Nephron progenitor cell (in vitro differentiated cells): Measurements from ENCODE around the gene RNF183.

Experiments used
- DNase-seq: peaks from one replicate; pipeline ENCODE4 v3.0.0; 2021
- H3K27ac Mint-ChIP-seq: 2 replicates; pipeline ENCODE4 v1.8.0; 2021; ENCODE audit warnings: mild to moderate bottlenecking, moderate library complexity, mixed read lengths
- H3K27me3 Mint-ChIP-seq: 2 replicates; pipeline ENCODE4 v1.8.0; 2021; ENCODE audit warnings: mild to moderate bottlenecking, low read depth, mixed read lengths; ENCODE audit not compliant: poor library complexity
- H3K36me3 Mint-ChIP-seq: 2 replicates; pipeline ENCODE4 v1.8.0; 2021; ENCODE audit warnings: low read depth, mixed read lengths
- H3K4me1 Mint-ChIP-seq: 2 replicates; pipeline ENCODE4 v1.8.0; 2021; ENCODE audit warnings: mixed read lengths
- H3K4me3 Mint-ChIP-seq: 2 replicates; pipeline ENCODE4 v1.8.0; 2021; ENCODE audit warnings: mild to moderate bottlenecking, moderate library complexity, mixed read lengths
- H3K9me3 Mint-ChIP-seq: 2 replicates; pipeline ENCODE4 v1.8.0; 2021; ENCODE audit warnings: mild to moderate bottlenecking, moderate library complexity, mixed read lengths
- CTCF ChIP-seq: fragments of 200-600 bp; sonication (generic); IDR thresholded peaks from 2 replicates; pipeline ENCODE4 v1.5.0; 2021; ENCODE audit warnings: antibody characterized with exemption

Gene RNF183

GRCh38 chr9:113267911-113268566 is 35.1 kb downstream of the RNF183 start:
- no peak for DNase-seq
- Mint-ChIP-seq H3K36me3 (peaks cover 48% of the 10 kb centered on the region), H3K27ac (peak overlapping the region; percentile 85), H3K4me1 (no peaks in the 10 kb centered on the region), H3K9me3 (no peaks in the 10 kb centered on the region), H3K4me3 (no peak overlapping the region), H3K27me3 (no peaks in the 10 kb centered on the region)
- no peak for TF ChIP-seq CTCF

GRCh38 chr9:113266174-113266573 is 37.0 kb downstream of the RNF183 start:
- no peak for TF ChIP-seq CTCF
- DNase-seq: no peak
- Mint-ChIP-seq H3K36me3 (peaks cover 42% of the 10 kb centered on the region), H3K9me3 (no peaks in the 10 kb centered on the region), H3K27me3 (peaks cover 1% of the 10 kb centered on the region), H3K4me1 (no peaks in the 10 kb centered on the region), H3K27ac (no peak overlapping the region), H3K4me3 (no peak overlapping the region)

DNA sequence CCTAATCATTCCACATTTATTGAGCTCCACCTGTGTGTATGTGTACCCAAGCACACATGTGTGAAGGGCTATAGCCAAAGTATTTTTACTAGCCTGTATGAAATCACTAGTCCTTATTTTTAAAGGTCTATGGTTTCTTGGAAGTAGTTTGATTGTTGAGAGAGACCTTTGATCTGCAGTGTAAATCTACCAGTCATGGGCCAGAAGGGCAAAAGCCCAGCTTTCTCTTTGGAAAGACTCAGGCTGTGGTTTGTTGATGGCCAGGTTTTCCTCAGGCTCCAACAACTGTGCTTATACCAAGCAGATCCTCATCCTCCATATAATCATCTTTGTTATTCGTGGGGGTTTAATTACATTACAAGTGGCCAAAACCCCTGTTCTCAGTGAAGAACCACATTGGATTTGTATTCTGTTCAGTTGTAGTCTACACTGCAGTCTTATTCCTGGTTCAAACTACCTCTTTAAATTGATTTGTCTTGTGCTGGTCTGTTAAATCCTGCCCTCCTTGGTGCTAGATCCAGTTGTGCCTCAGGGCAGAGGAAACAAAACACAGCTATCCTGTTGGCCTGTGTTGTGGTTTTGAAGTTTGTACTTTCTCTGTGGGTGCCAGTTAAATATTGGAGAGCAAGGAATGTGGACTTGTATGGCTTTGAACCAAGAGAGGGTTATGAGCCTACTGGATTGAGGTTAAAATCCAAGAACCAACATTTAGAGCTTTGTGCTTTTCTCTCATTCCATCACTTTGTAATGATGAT is 41.1 kb downstream of the RNF183 start:
- Mint-ChIP-seq H3K27ac (peak overlapping the region; percentile 17), H3K4me1 (no peaks in the 10 kb centered on the region), H3K9me3 (no peaks in the 10 kb centered on the region), H3K4me3 (no peak overlapping the region), H3K27me3 (peaks cover 4% of the 10 kb centered on the region), H3K36me3 (peaks cover 42% of the 10 kb centered on the region)
- TF ChIP-seq CTCF: no peak
- DNase-seq: no peak

DNA sequence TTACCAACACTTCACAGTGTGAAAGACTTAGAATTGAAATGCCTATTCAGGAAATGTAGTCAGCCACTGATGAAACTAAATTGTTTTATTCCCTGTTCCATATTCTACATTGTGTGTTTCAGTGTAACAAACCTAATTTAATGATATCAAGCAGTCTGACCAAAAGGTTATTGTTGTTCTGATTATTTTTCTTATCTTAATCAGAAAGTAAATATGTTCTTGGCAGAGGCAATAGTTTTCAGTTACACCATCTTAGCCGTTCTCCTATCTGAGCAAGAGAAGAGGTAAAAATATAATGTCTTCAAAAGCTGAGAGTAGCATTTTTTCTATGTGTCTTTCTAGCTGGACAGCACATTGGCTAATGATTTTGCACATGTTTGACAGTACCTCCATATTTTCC is 44.9 kb downstream of the RNF183 start:
- no peak for TF ChIP-seq CTCF
- H3K4me3 Mint-ChIP-seq: no peak overlapping the region
- H3K4me1 Mint-ChIP-seq: no peaks in the 10 kb centered on the region
- H3K27ac Mint-ChIP-seq: no peak overlapping the region
- DNase-seq: no peak
- peaks cover 6% of the 10 kb centered on the region for H3K27me3 Mint-ChIP-seq
- H3K9me3 Mint-ChIP-seq: no peaks in the 10 kb centered on the region
- peaks cover 30% of the 10 kb centered on the region for H3K36me3 Mint-ChIP-seq

DNA sequence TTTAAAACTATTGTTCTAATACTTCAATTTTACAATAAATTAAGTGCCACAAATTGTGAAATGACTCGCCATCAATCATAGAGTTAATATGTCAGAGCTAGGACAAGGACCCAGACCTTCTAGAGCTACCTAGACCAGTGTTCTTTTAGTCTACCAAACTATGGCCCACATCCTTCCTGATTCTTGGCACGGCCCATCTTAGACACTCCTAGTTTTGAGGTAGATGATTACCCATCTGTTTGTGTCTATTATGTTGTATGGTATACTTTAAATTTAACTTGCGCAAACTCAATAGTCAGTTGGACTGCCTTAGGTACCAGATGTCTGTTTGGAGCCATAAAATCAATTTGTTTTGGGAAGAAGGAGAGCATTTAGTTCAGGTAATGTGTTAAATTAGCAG is 45.3 kb downstream of the RNF183 start:
- Mint-ChIP-seq H3K4me3 (no peak overlapping the region), H3K9me3 (no peaks in the 10 kb centered on the region), H3K36me3 (peaks cover 28% of the 10 kb centered on the region), H3K4me1 (no peaks in the 10 kb centered on the region), H3K27me3 (peaks cover 6% of the 10 kb centered on the region), H3K27ac (no peak overlapping the region)
- TF ChIP-seq CTCF: no peak
- no peak for DNase-seq

DNA sequence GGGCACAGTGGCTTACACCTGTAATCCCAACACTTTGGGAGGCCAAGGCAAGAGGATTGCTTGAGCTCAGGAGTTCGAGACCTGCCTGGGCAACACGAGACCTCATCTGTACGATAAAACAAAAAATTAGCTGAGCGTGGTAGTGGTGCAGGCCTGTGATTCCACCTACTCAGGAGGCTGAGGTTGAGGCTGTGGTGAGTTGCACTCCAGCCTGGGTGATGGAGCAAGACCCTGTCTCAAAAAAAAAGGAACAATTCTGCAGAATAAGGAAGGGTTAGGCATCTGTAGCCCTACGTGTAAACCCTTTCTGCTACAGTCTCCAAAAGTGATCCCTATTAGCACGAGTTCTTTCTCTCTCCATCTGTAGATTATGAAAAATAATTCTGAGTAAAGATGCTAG is 47.7 kb downstream of the RNF183 start:
- Mint-ChIP-seq H3K4me1 (no peaks in the 10 kb centered on the region), H3K9me3 (peaks cover 10% of the 10 kb centered on the region), H3K4me3 (no peak overlapping the region), H3K27me3 (peaks cover 2% of the 10 kb centered on the region), H3K36me3 (peaks cover 37% of the 10 kb centered on the region), H3K27ac (no peak overlapping the region)
- no peak for DNase-seq
- no peak for TF ChIP-seq CTCF
